ENCODE measurements around the gene EGF.

GRCh38 chr4:110010797-110011196 lies 98.1 kb downstream of the EGF start:
- TF ChIP-seq JUNB (IDR thresholded peaks at IDR 0.05) (no peak), CTCF (IDR thresholded peaks at IDR 0.05) (no peak), POLR2A (IDR thresholded peaks at IDR 0.05; ENCODE audit: low read length) (no peak), JUN (IDR thresholded peaks at IDR 0.05) (no peak), POLR2AphosphoS2 (conservative IDR thresholded peaks at IDR 0.05; ENCODE audit: low read length) (no peak), ESRRA (IDR thresholded peaks at IDR 0.05; ENCODE audit: borderline replicate concordance, low read length) (no peak), SREBF2 (IDR thresholded peaks at IDR 0.05) (no peak), KDM5A (IDR thresholded peaks at IDR 0.05) (no peak), RFX5 (IDR thresholded peaks at IDR 0.05) (no peak)
